GM19193 (cell line): ENCODE results near the gene TACSTD2.

Experiments used
- POLR2A ChIP-seq: IDR thresholded peaks from 4 replicates; pipeline ENCODE4 v1.6.1; 2011; ENCODE audit not compliant: insufficient read depth, insufficient read length; ENCODE audit errors: extremely low read depth

The TACSTD2 gene

GRCh38 chr1:58548371-58548770 is 28.7 kb downstream of the TACSTD2 start:
- TF ChIP-seq POLR2A = no peak

- peak; percentile 92 for TF ChIP-seq POLR2A
These were observed 30.3 kb downstream of the TACSTD2 start, which contains the start of gene OMA1 for GRCh38 chr1:58546520-58547308. Gene OMA1 (minus strand): TSS chr1:58546726. CDS start chr1:58539294, 7,432 bp downstream.

- no peak for TF ChIP-seq POLR2A
These were observed 31.2 kb downstream of the TACSTD2 start for GRCh38 chr1:58545591-58546519.

GRCh38 chr1:58543260-58543659 is 33.8 kb downstream of the TACSTD2 start:
- no peak for TF ChIP-seq POLR2A

- TF ChIP-seq POLR2A = no peak
These were observed 37.5 kb downstream of the TACSTD2 start for GRCh38 chr1:58539553-58539952.

GRCh38 chr1:58538821-58539220 is 38.2 kb downstream of the TACSTD2 start:
- no peak for TF ChIP-seq POLR2A

GRCh38 chr1:58529284-58529683 is 47.8 kb downstream of the TACSTD2 start:
- no peak for TF ChIP-seq POLR2A

- TF ChIP-seq POLR2A = no peak
These were observed 48.5 kb downstream of the TACSTD2 start for GRCh38 chr1:58528518-58528917.
